Pancreas (tissue), 10 donors: ENCODE data around the gene PRICKLE1. TPM values are rescaled to one million over a fixed set of nuclear protein-coding genes. Genes with fewer than 3 reads are reported as not detected.

Source experiments
- ATAC-seq, 4 donors: fragments of 200-7000 bp; cut with Tn5 transposase; one replicate each; pipeline versions ENCODE4 v1.8.0 to v1.9.1; 2020; ENCODE audit warnings: mild to moderate bottlenecking in 4 of 4, moderate library complexity in 4 of 4
- DNase-seq, 6 donors: peaks; one replicate each; pipeline ENCODE4 v3.0.0-alpha.2; 2020
- FAIRE-seq: peaks from 2 replicates; lab custom pipeline; 2012; peaks lifted over from hg19 to GRCh38; lab: Jason Lieb, UNC
- H3K27ac ChIP-seq, 4 donors: fragments of 200-600 bp; sonication (generic); 1 replicate in 3 of 4; 2 replicates in 1 of 4; pipeline versions ENCODE4 v1.5.0 to v1.8.0; 2020
- H3K27me3 ChIP-seq, 4 donors: fragments of 200-600 bp; one replicate each; pipeline ENCODE4 v1.8.0; 2021
- H3K36me3 ChIP-seq, 3 donors: fragments of 200-600 bp; sonication (generic) in 1 of 3; one replicate each; pipeline versions ENCODE4 v1.5.0 to v1.8.0; 2020 to 2021
- H3K4me1 ChIP-seq, 3 donors: fragments of 200-600 bp; one replicate each; pipeline ENCODE4 v1.8.0; 2021
- H3K4me3 ChIP-seq, 4 donors: fragments of 200-600 bp; sonication (generic) in 2 of 4; one replicate each; pipeline versions ENCODE4 v1.5.0 to v1.8.0; 2020 to 2021
- H3K9me3 ChIP-seq, 4 donors: fragments of 200-600 bp; one replicate each; pipeline ENCODE4 v1.8.0; 2021
- CTCF ChIP-seq, 4 donors: fragments of 200-600 bp; sonication (generic) in 3 of 4; IDR thresholded peaks; one replicate each; pipeline versions ENCODE4 v1.5.0 to v1.8.0; 2021; ENCODE audit warnings: antibody characterized with exemption in 4 of 4
- WGBS, 2 donors: extraction: QIAGEN DNeasy Blood & Tissue Kit; methylation state at CpG; one replicate each; pipeline ENCODE4 v1.1.7; 2013; 5-methylcytosine and 5-hydroxymethylcytosine counted together
- intact Hi-C, 3 donors: fragments of 100-400 bp; cut with DNase I; formaldehyde crosslinking; loops; one replicate each; pipeline versions ENCODE4 v1.11.1 to v1.14.2; 2022
- polyA plus RNA-seq, 2 donors: library from polyadenylated mRNA; stranded (reverse); fragments of 200-250 nt; gene quantifications; one replicate each; pipeline ENCODE4 v1.2.3, GENCODE V29; 2013
- total RNA-seq, 6 donors: library from RNA; stranded (reverse); fragmentation: NEBNext Ultra II Directional in 4 of 6; extraction: Animal tissue kit (Norgen Biotek cat#: 25700) in 4 of 6; gene quantifications; one replicate each; pipeline versions ENCODE4 v1.2.1 to v1.2.4, GENCODE V29; 2021 to 2023
- donor health status: healthy with polysubstance abuse.
- donor health status: DM: no; HTN: no; CAD: no; lungs with moderate emphysema.
- donor health status: DM: no; HTN: no; CAD: no.
- donor health status: control.
- donor health status: control.
- donor health status: Bipolar disorder and iron deficiency.
- donor health status: DM: yes; HTN: yes; CAD: no.
- donor health status: DM: no; HTN: no; CAD: no.
- donor health status: DM: no; HTN: no; CAD: no.
- donor health status: DM: yes; HTN: yes; CAD: no.

Gene PRICKLE1
- total and polyA plus RNA-seq, 8 donors, result 1.5 to 9.5 (median 2.8) TPM

DNA sequence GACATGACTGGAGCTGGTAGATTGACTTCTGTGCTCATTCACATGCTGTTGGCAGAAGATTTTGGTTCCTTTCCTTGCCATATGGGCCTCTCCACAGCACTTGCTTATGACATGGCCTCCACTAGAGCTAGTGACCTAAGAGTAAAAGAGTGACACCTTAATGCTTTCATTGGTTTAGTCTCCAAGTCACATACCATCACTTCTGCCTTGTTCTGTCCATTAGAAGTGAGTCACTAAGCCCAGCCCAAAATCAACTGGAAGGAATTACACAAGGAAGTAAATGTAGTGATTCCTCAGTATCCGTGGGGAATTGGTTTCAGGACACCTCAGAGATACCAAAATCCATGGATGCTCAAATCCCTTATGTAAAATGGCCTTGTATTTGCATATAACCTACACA lies 182.2 kb downstream of the PRICKLE1 start:
- no peak overlapping the region for H3K27ac ChIP-seq
- no peak overlapping the region for H3K4me3 ChIP-seq
- peaks cover 0 to 3% (median 0%) of the 10 kb centered on the region in 4 donors for H3K9me3 ChIP-seq
- no peak for TF ChIP-seq CTCF (IDR thresholded peaks at IDR 0.05)
- no peaks in the 10 kb centered on the region for H3K4me1 ChIP-seq
- FAIRE-seq, result no peak
- no peaks in the 10 kb centered on the region for H3K27me3 ChIP-seq
- no peak for DNase-seq
- ATAC-seq, result no peak
- intact Hi-C loops, result no loop called here
- WGBS, 2 donors, result 90 to 95% methylated on average over 1 of the region's 1 CpG
- H3K36me3 ChIP-seq, result no peaks in the 10 kb centered on the region
